ENCODE data around the gene TLE4.
"Not testable (repeated sequence)": the region's sequence is repeated elsewhere in the genome, so short reads cannot be mapped to it uniquely, and the experiment has no call there.

The TLE4 gene

DNA sequence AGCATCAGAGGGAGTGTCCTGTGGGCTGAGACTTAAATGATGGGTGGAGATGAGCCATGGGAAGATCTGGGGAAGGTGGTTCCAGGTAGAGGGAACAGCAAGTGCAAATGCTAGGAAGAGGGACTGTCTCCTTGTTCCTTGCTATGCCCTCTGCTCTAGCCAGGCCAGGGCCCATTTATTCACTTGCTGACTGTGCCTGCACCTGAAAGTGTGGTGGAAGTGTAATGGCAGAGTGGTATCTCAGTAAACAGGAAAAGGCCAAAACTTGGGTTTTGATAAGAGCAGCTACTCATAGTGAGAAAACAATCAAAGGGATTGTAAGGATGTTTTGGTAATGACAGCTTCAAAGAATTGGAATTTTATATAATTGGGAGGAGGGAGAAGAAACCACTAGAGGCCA lies 32.4 kb downstream of the TLE4 start:
- no peak for DNase-seq (ENCODE audit: low spot score)

DNA sequence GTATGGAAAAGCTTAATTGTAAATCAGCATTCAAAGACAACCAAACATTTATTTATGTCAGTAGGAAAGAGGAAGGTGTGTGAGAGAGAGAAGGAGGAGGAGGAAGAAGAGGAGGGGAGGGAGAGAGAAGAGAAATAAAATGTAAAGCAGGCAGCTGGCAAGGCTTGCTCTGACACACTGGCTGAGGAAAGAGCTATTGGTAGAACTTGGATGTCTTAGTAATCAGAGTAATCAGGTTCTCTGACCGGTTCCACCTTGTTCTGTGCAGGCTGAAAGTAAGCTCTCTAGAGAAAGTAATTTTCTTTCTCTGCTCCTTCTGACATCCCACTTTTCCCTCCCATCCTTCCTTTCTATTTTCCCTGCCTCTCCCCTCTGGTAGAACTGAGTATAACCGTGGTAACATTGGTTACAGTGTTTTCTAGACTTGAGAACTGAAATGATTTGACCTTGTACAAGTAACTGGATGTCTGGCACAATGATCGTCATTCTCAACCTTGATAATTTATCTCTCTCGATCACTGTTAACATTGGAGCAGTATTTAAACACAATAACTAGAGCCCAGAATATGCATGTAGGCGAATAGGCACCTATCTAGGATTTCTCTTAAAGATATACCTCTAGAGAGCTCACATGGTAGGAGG lies 33.3 kb downstream of the TLE4 start:
- DNase-seq (ENCODE audit: low spot score) = no peak

- not testable (repeated sequence) for DNase-seq (ENCODE audit: low spot score)
Measured at GRCh38 chr9:79606529-79606928, 34.8 kb downstream of the TLE4 start.

- no peak for DNase-seq (ENCODE audit: low spot score)
Measured at GRCh38 chr9:79609468-79610018, 37.8 kb downstream of the TLE4 start.

GRCh38 chr9:79610019-79610631 lies 38.4 kb downstream of the TLE4 start:
- peak; percentile 64 for DNase-seq (ENCODE audit: low spot score)

GRCh38 chr9:79610791-79611614 lies 39.2 kb downstream of the TLE4 start:
- DNase-seq (ENCODE audit: low spot score) = peak; percentile 61

- no peak for DNase-seq (ENCODE audit: low spot score)
Measured at GRCh38 chr9:79613145-79613544, 41.4 kb downstream of the TLE4 start.

- no peak for DNase-seq (ENCODE audit: low spot score)
Measured at GRCh38 chr9:79615038-79615437, 43.3 kb downstream of the TLE4 start.

DNA sequence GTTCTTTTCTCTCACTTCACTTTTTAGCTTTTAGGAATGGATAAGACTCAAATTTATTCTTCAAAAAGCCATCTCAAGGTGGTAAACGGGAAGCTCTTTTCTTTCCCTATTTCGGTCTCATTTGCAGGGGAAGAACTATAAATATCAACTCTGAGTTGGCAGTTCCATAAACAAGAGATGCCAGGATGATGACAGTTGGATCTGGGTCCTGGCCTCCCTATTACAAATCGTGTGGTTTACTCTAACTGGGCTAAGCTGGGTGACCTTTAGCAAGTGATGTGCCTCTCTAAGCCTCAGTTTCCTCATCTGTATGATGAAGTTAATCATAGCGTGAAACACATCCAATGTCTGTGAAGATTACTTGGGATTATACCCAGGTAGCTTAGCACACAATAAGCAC lies 44.2 kb downstream of the TLE4 start:
- DNase-seq (ENCODE audit: low spot score) = no peak

DNA sequence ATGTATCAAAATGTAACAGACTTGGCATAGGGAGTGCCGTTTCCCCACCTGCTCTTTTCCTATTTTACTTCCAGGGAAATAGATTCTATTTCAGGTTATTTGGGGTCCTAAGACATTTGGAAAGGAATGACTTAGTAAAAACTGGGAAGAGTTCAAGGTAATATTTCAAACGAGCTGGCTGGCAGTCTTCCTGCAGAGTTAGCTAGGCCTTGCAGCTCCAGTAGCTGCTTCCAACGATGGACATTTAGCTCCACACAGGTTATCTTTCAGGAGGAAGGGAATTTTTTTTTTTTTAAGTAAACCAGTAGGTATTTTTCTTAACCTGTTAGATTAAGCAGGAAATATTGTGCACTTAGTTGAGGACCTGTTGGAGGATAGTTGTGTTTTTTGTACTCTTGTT lies 45.2 kb downstream of the TLE4 start:
- DNase-seq (ENCODE audit: low spot score) = no peak

DNA sequence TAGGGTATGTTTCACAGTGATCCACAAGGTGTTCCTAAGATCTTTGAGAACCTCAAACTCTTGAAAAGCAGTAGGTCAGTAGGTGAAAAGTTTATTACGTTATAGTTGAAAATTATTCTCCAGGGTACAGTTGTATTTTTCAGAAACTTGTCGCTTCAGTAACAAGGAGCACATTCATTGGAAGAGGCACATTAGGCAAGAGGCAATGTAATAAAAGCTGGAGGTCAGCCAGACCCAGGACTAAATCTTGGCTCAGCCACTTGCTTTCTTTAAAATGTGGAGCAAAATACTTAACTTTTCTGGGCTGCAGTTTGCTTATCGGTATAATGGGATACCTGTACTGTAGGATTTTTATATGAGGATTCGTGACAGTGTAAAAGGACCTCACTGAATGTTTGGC lies 45.6 kb downstream of the TLE4 start:
- DNase-seq (ENCODE audit: low spot score) = no peak

DNA sequence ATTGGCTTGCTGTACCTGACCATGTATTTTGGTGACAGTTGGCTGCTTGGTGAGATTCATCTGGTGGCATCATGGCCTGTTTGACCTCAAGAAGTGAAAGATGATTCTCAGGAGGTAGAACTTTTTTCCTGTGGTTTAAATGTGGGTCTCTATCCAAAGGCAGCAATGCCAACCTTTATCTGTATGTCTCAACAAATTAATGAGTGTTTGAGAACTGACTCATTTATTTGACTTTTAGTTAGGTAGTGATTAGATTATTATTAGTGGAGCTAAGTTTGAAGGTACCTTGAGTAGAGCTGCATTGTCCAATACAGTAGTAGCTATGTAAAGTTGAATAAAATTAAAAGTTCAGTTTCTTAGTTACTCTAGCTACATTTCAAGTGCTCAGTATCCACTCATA lies 48.2 kb downstream of the TLE4 start:
- no peak for DNase-seq (ENCODE audit: low spot score)

DNA sequence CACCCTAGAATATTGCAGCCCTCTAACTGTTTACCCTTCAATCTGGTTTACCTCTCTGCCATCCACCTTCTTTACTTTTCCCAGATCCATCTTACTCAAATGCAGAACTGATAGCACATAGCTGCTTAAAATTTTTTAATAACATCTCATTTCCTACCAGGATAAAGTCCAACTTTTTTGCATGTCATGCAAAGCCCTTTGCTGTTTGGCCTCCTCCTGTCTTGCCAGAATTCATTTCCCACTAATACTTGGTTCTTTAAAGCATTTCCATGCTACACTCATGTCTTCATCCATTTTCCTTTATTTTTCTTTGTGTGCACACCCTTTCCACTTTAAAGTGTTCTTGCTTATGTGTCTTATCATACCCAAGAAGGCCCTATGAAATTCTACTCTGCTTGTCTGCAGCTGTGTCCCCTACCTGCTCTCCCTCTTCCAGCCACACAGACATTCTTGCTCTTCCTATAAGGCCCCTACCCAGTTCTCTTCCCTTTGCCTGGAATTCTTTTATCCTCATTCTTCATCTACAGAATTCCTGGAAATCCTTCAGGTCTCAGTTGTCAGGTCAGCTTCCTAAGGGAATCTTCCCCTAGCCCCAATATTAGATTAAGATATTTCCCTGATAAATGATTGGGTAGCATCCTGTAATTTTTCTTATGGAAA lies 50.3 kb downstream of the TLE4 start:
- no peak for DNase-seq (ENCODE audit: low spot score)

DNA sequence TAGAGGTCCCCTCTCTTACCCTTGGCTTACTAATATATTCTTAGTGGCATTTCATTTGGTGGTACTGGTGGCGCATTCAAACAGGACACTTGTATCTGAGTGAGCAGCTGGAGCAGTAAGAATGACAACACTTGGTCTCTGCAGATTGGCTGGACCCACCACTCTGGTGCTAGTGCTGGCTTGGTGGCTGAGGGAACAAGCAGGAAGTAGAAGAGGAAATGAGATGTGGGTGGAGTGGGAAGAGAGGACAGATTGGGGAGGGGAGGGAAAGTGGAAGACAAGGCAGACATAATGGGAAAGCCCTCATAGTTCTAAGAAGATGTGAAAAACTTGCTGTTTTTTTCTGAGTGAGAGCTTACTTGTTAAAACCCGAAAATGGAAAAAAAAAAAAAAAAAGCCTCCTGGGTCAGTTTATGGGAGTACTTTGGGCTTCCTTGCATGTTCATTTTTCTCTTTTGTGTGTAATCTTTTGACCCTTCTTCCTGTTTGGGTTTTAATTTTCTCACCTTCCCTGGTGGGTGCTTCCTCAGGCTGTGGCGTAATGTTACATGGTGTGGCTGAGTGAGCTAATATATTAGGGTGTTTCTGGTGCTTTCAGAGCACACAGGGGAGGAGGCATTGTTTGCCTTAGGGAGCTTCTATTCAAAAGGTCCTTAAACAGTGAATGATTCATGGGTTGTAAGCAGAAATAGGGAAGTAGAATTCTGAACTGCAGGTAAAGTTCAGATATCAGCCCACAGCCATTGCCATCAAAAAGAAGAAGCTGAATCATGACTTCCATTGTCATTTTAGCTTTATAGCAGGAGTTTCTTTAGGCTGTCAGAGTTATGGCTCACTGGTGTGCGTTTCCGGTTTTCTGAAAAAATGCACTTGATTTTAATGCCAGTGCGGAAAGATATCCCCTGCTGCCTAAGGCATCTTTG lies 52.3 kb downstream of the TLE4 start:
- DNase-seq (ENCODE audit: low spot score) = no peak

GRCh38 chr9:79629721-79630120 lies 58.0 kb downstream of the TLE4 start:
- DNase-seq (ENCODE audit: low spot score) = no peak

GRCh38 chr9:79630521-79631403 lies 59.0 kb downstream of the TLE4 start:
- no peak for DNase-seq (ENCODE audit: low spot score)

DNA sequence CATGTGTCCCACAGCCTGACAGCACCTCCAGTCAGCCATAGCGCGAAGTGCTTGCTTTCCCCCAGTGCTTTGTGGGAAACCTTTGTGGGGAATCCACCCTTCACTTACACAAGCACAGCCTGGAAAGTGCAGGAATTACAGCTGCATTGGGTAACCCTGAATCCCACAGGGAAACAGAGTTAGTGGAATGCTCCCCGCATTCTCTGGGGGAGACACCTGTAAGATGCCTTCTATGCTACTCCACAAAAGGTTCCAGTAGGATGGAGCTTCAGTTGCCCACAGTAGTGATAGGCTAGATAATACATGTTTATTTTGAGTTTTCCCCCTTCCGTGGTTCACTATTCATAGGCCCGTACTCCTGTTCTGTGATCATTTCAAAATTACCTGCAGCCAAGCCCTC lies 60.3 kb downstream of the TLE4 start:
- no peak for DNase-seq (ENCODE audit: low spot score)

GRCh38 chr9:79632705-79633104 lies 60.9 kb downstream of the TLE4 start:
- DNase-seq (ENCODE audit: low spot score) = no peak

GRCh38 chr9:79633558-79633957 lies 61.8 kb downstream of the TLE4 start:
- DNase-seq (ENCODE audit: low spot score) = no peak

- no peak for DNase-seq (ENCODE audit: low spot score)
Measured at GRCh38 chr9:79637177-79637925, 65.6 kb downstream of the TLE4 start.

Data from ecto neural progenitor cell (in vitro differentiated cells).